ENCODE results near the gene LRRC17. TPM values are rescaled to one million over a fixed set of nuclear protein-coding genes. Genes with fewer than 3 reads are reported as not detected.
A peak's percentile ranks its signal among the peaks of the same experiment; 100 is the strongest.

LRRC17 gene
- total RNA-seq, 2 donors from 2014 or later, result 22.3 to 24.6 TPM

DNA sequence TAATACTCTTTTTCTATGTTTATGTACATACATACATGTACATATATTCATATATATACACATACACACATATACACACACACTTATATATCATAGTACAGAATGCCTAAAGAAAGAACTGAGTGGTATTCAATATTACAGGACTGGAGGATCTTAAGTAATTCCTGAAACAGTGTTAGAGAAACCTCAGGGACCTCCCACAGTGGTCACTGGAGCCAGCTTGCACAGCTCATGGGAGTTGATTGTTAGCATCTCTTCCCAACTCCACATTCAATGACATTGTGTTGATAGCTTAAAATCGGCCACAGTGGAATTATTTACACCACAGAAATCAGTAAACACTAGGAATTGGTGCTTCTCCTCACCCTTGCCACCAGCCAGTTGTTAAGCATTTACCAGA, 6.0 kb downstream of the LRRC17 start:
- DNase-seq (ENCODE audit: low spot score) (no peak), ATAC-seq (ENCODE audit: insufficient number of reproducible peaks, low FRiP score, low read depth) (no peak)
- Histone ChIP-seq H3K9me3 (no peaks in the 10 kb centered on the region), H3K4me1 (ENCODE audit: control insufficient read depth in 1 of 2, low read depth in 2 of 2) (peaks cover 31 to 40% of the 10 kb centered on the region in 2 donors), H3K4me3 (no peak overlapping the region), H3K27ac (no peak overlapping the region), H3K36me3 (no peaks in the 10 kb centered on the region), H3K27me3 (replicated peaks; ENCODE audit: insufficient read depth) (no peaks in the 10 kb centered on the region)
- TF ChIP-seq, protein P1, sequence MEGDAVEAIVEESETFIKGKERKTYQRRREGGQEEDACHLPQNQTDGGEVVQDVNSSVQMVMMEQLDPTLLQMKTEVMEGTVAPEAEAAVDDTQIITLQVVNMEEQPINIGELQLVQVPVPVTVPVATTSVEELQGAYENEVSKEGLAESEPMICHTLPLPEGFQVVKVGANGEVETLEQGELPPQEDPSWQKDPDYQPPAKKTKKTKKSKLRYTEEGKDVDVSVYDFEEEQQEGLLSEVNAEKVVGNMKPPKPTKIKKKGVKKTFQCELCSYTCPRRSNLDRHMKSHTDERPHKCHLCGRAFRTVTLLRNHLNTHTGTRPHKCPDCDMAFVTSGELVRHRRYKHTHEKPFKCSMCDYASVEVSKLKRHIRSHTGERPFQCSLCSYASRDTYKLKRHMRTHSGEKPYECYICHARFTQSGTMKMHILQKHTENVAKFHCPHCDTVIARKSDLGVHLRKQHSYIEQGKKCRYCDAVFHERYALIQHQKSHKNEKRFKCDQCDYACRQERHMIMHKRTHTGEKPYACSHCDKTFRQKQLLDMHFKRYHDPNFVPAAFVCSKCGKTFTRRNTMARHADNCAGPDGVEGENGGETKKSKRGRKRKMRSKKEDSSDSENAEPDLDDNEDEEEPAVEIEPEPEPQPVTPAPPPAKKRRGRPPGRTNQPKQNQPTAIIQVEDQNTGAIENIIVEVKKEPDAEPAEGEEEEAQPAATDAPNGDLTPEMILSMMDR (IDR thresholded peaks at IDR 0.05), result no peak

GRCh38 chr7:102925976-102926782, 13.4 kb downstream of the LRRC17 start:
- no peak for ATAC-seq (ENCODE audit: insufficient number of reproducible peaks, low FRiP score, low read depth)
- TF ChIP-seq, protein P1 (IDR thresholded peaks at IDR 0.05), result no peak
- Histone ChIP-seq H3K27me3 (replicated peaks; ENCODE audit: insufficient read depth) (no peaks in the 10 kb centered on the region), H3K4me1 (ENCODE audit: control insufficient read depth in 1 of 2, low read depth in 2 of 2) (peaks cover 9 to 33% of the 10 kb centered on the region in 2 donors), H3K36me3 (no peaks in the 10 kb centered on the region), H3K27ac (peak overlapping the region; percentile 2 to 68), H3K4me3 (no peak overlapping the region), H3K9me3 (no peaks in the 10 kb centered on the region)
- DNase-seq (ENCODE audit: low spot score), result no peak

- H3K4me3 ChIP-seq, result no peak overlapping the region
These were observed 14.0 kb downstream of the LRRC17 start for GRCh38 chr7:102926783-102927140.

GRCh38 chr7:102927312-102927933, 14.6 kb downstream of the LRRC17 start:
- DNase-seq (ENCODE audit: low spot score) (no peak), ATAC-seq (ENCODE audit: insufficient number of reproducible peaks, low FRiP score, low read depth) (no peak)
- Histone ChIP-seq H3K4me3 (no peak overlapping the region), H3K36me3 (no peaks in the 10 kb centered on the region), H3K9me3 (no peaks in the 10 kb centered on the region), H3K27ac (peak overlapping the region in 1 of 2 donors; percentile 19), H3K27me3 (replicated peaks; ENCODE audit: insufficient read depth) (no peaks in the 10 kb centered on the region), H3K4me1 (ENCODE audit: control insufficient read depth in 1 of 2, low read depth in 2 of 2) (peaks cover 9 to 33% of the 10 kb centered on the region in 2 donors)
- TF ChIP-seq, protein P1 (IDR thresholded peaks at IDR 0.05), result no peak

More at GRCh38 chr7:102926783-102927140, 14.0 kb downstream of the LRRC17 start:
- H3K27ac ChIP-seq, result peak overlapping the region in 1 of 2 donors; percentile 19
- H3K27me3 ChIP-seq (replicated peaks; ENCODE audit: insufficient read depth), result no peaks in the 10 kb centered on the region
- H3K36me3 ChIP-seq, result no peaks in the 10 kb centered on the region
- DNase-seq (ENCODE audit: low spot score), result no peak
- TF ChIP-seq, protein P1 (IDR thresholded peaks at IDR 0.05), result no peak
- H3K4me1 ChIP-seq (ENCODE audit: control insufficient read depth in 1 of 2, low read depth in 2 of 2), result peaks cover 9 to 33% of the 10 kb centered on the region in 2 donors
- no peak for ATAC-seq (ENCODE audit: insufficient number of reproducible peaks, low FRiP score, low read depth)
- no peaks in the 10 kb centered on the region for H3K9me3 ChIP-seq

DNA sequence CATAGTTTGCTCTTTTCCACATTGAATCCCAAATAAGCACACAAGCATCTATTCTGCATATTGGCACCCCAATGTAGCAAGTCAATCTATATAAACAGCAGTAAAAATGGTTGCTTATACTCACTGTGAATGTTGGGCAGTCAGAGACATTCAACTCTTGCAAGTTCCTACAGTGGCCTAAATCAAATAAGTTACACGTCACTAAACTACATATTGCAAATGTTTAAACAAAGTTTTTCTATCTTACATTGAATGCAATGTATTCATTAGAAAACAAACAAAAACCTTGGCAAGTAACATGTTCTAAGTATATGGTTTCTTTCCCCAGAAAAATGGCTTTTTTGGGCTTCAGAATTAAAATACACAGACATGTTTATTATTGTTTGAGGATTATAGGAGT, 19.0 kb downstream of the LRRC17 start:
- no peak for ATAC-seq (ENCODE audit: insufficient number of reproducible peaks, low FRiP score, low read depth)

More for the DNA sequence above, 19.0 kb downstream of the LRRC17 start:
- TF ChIP-seq, protein P1 (IDR thresholded peaks at IDR 0.05), result no peak
- DNase-seq (ENCODE audit: low spot score), result no peak
- no peaks in the 10 kb centered on the region for H3K27me3 ChIP-seq (replicated peaks; ENCODE audit: insufficient read depth)
- no peaks in the 10 kb centered on the region for H3K9me3 ChIP-seq
- peak overlapping the region in 1 of 2 donors; percentile 28 for H3K27ac ChIP-seq
- H3K36me3 ChIP-seq, result no peaks in the 10 kb centered on the region
- H3K4me3 ChIP-seq, result no peak overlapping the region
- peaks cover 21 to 56% of the 10 kb centered on the region in 2 donors for H3K4me1 ChIP-seq (ENCODE audit: control insufficient read depth in 1 of 2, low read depth in 2 of 2)
